ENCODE measurements around the gene SPATA31C2. TPM values are rescaled to one million over a fixed set of nuclear protein-coding genes. Genes with fewer than 3 reads are reported as not detected.

SPATA31C2 gene
- total RNA-seq = not detected in 2 replicates

GRCh38 chr9:88138375-88138774 is at the start of gene SPATA31C2:
Gene SPATA31C2 (minus strand): TSS chr9:88138475. CDS start chr9:88138446, 29 bp downstream.

Other genes starting within 250 kb of the SPATA31C2 start
- gene SPATA31C1, start 220.5 kb downstream of the SPATA31C2 start, total RNA-seq = not detected in 2 replicates
- 1.7 and 3.7 TPM in 2 replicates for gene CDK20, start 163.9 kb downstream of the SPATA31C2 start, total RNA-seq
- gene SPIN1, start 250.0 kb upstream of the SPATA31C2 start, total RNA-seq = 37.9 and 40.5 TPM in 2 replicates